ENCODE results near the gene TUT7. TPM values are rescaled to one million over a fixed set of nuclear protein-coding genes. Genes with fewer than 3 reads are reported as not detected.
A peak's percentile ranks its signal among the peaks of the same experiment; 100 is the strongest.

TUT7 gene
- total RNA-seq, 1 experiment from 2014 or later, result 24.5 TPM

DNA sequence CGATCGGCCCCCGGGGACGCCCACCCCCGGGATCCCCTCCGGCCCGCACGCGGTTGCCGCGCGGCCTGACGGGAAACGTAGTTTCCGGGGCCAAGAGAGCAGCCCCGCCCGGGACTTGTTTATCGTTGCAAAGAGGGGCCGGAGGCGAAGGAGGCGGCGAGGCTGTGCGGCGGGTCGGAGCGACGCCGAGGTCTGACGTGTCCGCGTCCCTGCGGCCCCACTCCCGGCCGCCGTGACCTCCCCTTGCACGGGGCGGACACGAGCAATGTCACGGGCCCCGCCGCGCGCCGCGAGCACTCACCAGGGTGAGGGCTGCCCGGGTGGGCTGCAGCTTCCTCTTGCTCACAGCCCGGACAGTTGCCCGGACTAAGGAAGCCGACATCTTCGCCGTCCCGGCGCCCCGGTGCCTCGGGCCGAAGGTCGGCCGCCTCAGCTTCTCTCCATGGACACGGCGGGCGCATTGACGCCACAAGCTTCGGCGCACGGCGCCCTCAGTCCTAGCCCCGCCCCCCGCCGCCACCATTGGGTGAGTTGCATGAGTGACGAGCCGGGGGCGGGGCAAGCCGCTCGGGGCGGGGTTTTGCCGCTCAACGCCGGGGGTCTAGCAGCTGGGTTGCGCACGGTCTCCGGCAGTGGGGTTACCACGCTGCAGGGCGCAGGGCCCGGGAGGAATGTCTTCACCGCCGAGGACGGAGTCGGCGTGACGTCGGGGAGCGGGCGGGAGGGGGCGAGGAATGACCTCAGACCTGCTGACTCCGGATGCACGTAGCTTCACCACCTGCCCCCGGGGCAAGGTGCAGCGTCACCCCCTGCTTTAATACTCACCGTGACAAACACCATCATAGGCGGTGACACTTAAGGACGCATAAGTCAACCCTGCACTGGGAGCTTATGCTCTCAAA, 71.9 kb downstream of the TUT7 start, which contains the start of gene ISCA1 (continued):
- TF ChIP-seq, protein P1, sequence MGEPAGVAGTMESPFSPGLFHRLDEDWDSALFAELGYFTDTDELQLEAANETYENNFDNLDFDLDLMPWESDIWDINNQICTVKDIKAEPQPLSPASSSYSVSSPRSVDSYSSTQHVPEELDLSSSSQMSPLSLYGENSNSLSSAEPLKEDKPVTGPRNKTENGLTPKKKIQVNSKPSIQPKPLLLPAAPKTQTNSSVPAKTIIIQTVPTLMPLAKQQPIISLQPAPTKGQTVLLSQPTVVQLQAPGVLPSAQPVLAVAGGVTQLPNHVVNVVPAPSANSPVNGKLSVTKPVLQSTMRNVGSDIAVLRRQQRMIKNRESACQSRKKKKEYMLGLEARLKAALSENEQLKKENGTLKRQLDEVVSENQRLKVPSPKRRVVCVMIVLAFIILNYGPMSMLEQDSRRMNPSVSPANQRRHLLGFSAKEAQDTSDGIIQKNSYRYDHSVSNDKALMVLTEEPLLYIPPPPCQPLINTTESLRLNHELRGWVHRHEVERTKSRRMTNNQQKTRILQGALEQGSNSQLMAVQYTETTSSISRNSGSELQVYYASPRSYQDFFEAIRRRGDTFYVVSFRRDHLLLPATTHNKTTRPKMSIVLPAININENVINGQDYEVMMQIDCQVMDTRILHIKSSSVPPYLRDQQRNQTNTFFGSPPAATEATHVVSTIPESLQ (CRISPR knock-in tag; IDR thresholded peaks at IDR 0.05), result peak; percentile 39; the same call in 1 of the 2 replicates
- no peak for TF ChIP-seq KAT7 (CRISPR knock-in tag; IDR thresholded peaks at IDR 0.05; ENCODE audit: borderline replicate concordance)
- peak; percentile 72; the same call in 1 of the 2 replicates for TF ChIP-seq TP53 (CRISPR knock-in tag; IDR thresholded peaks at IDR 0.05)
- TF ChIP-seq ZNF317 (CRISPR knock-in tag; IDR thresholded peaks at IDR 0.05; ENCODE audit: borderline replicate concordance, low read depth), result no peak
- no peak for TF ChIP-seq NFE2L1 (CRISPR knock-in tag; IDR thresholded peaks at IDR 0.05)
- no peak for TF ChIP-seq ZNF396 (CRISPR knock-in tag; IDR thresholded peaks at IDR 0.05; ENCODE audit: borderline replicate concordance)
- peak; percentile 24; the same call in 1 of the 2 replicates for TF ChIP-seq ZBTB21 (CRISPR knock-in tag; IDR thresholded peaks at IDR 0.05; ENCODE audit: borderline replicate concordance)
- TF ChIP-seq, protein P2, sequence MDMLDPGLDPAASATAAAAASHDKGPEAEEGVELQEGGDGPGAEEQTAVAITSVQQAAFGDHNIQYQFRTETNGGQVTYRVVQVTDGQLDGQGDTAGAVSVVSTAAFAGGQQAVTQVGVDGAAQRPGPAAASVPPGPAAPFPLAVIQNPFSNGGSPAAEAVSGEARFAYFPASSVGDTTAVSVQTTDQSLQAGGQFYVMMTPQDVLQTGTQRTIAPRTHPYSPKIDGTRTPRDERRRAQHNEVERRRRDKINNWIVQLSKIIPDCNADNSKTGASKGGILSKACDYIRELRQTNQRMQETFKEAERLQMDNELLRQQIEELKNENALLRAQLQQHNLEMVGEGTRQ (CRISPR knock-in tag; IDR thresholded peaks at IDR 0.05), result peak; percentile 71
- TF ChIP-seq PRRX2 (CRISPR knock-in tag; IDR thresholded peaks at IDR 0.05), result no peak
- no peak; the same call in 1 of the 2 replicates for TF ChIP-seq GABPB1 (CRISPR knock-in tag; IDR thresholded peaks at IDR 0.05)
- TF ChIP-seq, protein P3, sequence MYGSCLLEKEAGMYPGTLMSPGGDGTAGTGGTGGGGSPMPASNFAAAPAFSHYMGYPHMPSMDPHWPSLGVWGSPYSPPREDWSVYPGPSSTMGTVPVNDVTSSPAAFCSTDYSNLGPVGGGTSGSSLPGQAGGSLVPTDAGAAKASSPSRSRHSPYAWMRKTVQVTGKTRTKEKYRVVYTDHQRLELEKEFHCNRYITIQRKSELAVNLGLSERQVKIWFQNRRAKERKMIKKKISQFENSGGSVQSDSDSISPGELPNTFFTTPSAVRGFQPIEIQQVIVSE (CRISPR knock-in tag; IDR thresholded peaks at IDR 0.05; ENCODE audit: borderline replicate concordance), result no peak
- peak; percentile 92 for TF ChIP-seq FOXK1 (CRISPR knock-in tag; IDR thresholded peaks at IDR 0.05)
- TF ChIP-seq IRF2 (CRISPR knock-in tag; IDR thresholded peaks at IDR 0.05; ENCODE audit: borderline replicate concordance, low read depth), result no peak
- no peak for TF ChIP-seq ATF1 (CRISPR knock-in tag; IDR thresholded peaks at IDR 0.05)
- TF ChIP-seq, protein P4, sequence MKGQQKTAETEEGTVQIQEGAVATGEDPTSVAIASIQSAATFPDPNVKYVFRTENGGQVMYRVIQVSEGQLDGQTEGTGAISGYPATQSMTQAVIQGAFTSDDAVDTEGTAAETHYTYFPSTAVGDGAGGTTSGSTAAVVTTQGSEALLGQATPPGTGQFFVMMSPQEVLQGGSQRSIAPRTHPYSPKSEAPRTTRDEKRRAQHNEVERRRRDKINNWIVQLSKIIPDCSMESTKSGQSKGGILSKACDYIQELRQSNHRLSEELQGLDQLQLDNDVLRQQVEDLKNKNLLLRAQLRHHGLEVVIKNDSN (CRISPR knock-in tag; IDR thresholded peaks at IDR 0.05), result no peak
- no peak for TF ChIP-seq HMGA2 (CRISPR knock-in tag; IDR thresholded peaks at IDR 0.05)
- TF ChIP-seq GRHL2 (CRISPR knock-in tag; IDR thresholded peaks at IDR 0.05; ENCODE audit: insufficient replicate concordance, severe bottlenecking), result no peak
- TF ChIP-seq, protein P5, sequence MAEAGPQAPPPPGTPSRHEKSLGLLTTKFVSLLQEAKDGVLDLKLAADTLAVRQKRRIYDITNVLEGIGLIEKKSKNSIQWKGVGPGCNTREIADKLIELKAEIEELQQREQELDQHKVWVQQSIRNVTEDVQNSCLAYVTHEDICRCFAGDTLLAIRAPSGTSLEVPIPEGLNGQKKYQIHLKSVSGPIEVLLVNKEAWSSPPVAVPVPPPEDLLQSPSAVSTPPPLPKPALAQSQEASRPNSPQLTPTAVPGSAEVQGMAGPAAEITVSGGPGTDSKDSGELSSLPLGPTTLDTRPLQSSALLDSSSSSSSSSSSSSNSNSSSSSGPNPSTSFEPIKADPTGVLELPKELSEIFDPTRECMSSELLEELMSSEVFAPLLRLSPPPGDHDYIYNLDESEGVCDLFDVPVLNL (CRISPR knock-in tag; IDR thresholded peaks at IDR 0.05; ENCODE audit: borderline replicate concordance, low read depth), result no peak
- peak; percentile 83; the same call in 1 of the 2 replicates for TF ChIP-seq ESRRA (CRISPR knock-in tag; IDR thresholded peaks at IDR 0.05; ENCODE audit: borderline replicate concordance)
- no peak for TF ChIP-seq NFATC4 (CRISPR knock-in tag; IDR thresholded peaks at IDR 0.05)
- TF ChIP-seq ZNF263 (CRISPR knock-in tag; IDR thresholded peaks at IDR 0.05; ENCODE audit: low read depth), result no peak
- TF ChIP-seq, protein P6, sequence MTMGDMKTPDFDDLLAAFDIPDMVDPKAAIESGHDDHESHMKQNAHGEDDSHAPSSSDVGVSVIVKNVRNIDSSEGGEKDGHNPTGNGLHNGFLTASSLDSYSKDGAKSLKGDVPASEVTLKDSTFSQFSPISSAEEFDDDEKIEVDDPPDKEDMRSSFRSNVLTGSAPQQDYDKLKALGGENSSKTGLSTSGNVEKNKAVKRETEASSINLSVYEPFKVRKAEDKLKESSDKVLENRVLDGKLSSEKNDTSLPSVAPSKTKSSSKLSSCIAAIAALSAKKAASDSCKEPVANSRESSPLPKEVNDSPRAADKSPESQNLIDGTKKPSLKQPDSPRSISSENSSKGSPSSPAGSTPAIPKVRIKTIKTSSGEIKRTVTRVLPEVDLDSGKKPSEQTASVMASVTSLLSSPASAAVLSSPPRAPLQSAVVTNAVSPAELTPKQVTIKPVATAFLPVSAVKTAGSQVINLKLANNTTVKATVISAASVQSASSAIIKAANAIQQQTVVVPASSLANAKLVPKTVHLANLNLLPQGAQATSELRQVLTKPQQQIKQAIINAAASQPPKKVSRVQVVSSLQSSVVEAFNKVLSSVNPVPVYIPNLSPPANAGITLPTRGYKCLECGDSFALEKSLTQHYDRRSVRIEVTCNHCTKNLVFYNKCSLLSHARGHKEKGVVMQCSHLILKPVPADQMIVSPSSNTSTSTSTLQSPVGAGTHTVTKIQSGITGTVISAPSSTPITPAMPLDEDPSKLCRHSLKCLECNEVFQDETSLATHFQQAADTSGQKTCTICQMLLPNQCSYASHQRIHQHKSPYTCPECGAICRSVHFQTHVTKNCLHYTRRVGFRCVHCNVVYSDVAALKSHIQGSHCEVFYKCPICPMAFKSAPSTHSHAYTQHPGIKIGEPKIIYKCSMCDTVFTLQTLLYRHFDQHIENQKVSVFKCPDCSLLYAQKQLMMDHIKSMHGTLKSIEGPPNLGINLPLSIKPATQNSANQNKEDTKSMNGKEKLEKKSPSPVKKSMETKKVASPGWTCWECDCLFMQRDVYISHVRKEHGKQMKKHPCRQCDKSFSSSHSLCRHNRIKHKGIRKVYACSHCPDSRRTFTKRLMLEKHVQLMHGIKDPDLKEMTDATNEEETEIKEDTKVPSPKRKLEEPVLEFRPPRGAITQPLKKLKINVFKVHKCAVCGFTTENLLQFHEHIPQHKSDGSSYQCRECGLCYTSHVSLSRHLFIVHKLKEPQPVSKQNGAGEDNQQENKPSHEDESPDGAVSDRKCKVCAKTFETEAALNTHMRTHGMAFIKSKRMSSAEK (CRISPR knock-in tag; IDR thresholded peaks at IDR 0.05; ENCODE audit: borderline replicate concordance), result no peak
- TF ChIP-seq ZNF671 (CRISPR knock-in tag; IDR thresholded peaks at IDR 0.05), result no peak
- TF ChIP-seq CBFB (CRISPR knock-in tag; IDR thresholded peaks at IDR 0.05; ENCODE audit: low read depth), result no peak
- TF ChIP-seq, protein P7, sequence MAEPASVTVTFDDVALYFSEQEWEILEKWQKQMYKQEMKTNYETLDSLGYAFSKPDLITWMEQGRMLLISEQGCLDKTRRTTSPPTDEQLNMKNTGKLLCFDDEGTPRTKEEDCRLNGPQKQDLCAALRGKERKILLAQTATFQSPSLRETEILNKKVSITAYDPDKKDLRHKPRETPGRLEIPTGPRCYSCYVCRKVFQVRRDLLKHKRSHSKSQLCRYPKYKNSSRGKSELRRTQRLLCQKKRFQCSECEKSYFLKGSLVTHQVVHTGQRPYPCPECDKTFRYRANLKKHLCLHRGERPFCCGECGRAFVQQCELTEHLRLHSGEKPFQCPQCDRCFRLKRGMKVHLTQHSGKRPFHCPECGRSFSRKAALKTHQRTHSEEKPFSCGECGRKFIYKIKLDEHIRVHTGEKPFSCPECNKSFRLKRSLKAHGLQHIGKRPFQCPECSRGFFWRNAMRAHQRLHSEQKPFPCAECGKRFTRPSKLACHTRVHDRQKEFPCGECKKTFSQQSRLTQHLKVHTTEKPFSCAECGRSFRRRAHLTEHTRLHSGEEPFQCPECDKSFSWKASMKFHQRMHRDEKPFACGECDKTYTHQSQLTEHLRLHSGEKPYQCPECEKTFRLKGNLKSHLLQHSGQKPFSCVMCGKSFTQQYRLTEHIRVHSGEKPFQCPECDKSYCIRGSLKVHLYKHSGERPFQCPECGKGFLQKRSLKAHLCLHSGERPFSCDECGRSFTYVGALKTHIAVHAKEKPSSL (CRISPR knock-in tag; conservative IDR thresholded peaks at IDR 0.05), result no peak
